IPS-11a (cell line): ENCODE data around the gene ST8SIA6.
"Not testable (repeated sequence)": the region's sequence is repeated elsewhere in the genome, so short reads cannot be mapped to it uniquely, and the experiment has no call there.

Source experiments
- H3K4me3 ChIP-seq: one replicate; pipeline ENCODE4 v1.5.1; 2013; ENCODE audit warnings: low read depth, low read length, control low read depth

ST8SIA6 gene

GRCh38 chr10:17427666-17428350 is 26.6 kb downstream of the ST8SIA6 start:
- no peak overlapping the region for H3K4me3 ChIP-seq

GRCh38 chr10:17427201-17427600 is 27.2 kb downstream of the ST8SIA6 start:
- H3K4me3 ChIP-seq = no peak overlapping the region

- H3K4me3 ChIP-seq = no peak overlapping the region
These were observed 28.1 kb downstream of the ST8SIA6 start for GRCh38 chr10:17426263-17426750.

DNA sequence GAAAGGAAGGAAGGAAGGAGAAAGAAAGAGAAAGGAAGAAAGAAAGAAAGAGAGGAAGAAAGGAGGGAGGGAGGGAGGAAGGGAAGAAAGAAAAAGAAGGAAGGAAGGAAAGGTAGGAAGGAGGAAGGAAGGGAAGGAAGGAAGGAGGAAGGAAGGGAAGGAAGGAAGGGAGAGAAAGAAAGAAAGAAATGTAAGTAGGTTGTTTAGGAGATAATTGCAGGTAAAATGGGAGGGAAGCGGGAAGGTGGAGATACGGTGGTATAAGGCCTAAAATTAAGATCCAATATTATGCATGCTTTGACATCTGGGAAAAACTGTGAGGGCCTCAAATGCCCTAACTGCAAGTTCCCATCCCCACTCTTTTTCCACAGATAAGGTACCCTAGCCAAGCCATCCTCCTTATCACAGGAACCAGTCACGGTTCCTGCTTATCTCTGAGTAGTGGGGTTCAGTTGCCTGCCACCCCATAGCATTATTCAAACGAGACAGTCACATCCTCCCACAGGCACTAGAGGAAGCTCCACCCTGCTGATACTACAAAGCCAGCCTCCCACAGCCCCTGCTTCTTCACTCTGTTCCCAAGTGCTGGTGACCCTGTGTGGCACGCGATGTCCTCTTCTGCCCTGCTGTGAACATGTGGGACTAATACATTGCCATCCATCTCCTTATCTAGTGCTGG is 28.7 kb downstream of the ST8SIA6 start:
- H3K4me3 ChIP-seq = no peak overlapping the region

DNA sequence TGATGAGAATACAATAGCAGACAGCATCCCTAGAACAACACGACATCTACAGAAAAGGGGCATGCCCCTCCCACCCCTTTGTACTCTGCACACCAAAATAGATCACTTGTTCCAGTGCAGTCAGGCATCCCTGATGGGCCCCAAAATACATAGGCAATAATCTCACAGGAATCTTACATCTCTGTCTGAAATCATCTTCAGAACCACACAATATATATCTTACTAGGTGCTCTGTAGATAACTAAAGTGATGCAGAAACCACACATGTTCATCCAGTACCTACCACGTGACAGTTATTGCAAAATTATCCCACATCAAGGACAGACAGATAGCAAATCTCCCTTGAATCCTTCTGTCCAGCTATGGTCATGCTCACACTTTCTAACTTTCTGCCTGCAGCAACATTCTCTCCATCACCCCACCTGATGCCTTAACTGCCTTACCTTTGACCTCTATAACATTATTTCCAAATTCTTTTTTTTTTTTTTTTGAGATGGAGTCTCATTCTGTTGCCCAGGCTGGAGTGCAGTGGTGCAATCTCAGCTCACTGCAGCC is 30.7 kb downstream of the ST8SIA6 start:
- H3K4me3 ChIP-seq = no peak overlapping the region

DNA sequence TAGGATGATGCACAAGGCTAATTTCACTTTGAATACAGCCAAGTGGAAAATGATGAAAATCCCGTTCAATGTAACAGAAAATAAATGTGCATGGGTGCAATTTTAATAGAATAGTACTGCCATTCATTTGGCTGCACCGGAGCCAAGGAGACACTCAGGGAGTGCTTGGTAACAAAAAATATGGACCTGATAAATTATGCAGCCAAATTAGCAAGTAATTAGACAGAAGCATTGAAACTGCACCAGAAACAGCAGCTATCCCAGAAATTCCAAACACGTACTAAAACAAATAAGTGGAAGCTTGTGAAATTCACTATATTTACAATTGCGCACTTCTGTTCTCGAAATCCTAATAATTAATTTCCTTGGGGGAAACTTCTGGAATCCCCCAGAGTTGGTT is 31.5 kb downstream of the ST8SIA6 start:
- no peak overlapping the region for H3K4me3 ChIP-seq

DNA sequence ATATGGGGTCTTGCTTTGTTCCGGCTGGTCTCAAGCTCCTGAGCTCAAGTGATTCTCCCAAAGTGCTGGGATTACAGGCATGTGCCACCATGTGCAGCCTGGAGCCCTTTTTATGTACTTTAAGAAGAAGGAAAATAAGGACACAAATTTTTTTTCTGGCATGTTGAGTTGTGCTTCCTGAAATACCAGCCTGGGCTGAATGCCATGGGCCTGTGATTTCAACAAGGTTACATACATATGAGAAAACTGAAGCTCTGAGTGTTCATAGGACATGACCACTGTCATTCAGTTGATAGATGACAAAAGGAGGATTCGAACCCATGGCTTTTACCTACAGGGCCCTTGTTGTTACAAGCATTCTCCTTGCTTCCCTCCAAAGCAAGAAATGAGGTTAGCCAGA is 36.1 kb downstream of the ST8SIA6 start:
- no peak overlapping the region for H3K4me3 ChIP-seq

DNA sequence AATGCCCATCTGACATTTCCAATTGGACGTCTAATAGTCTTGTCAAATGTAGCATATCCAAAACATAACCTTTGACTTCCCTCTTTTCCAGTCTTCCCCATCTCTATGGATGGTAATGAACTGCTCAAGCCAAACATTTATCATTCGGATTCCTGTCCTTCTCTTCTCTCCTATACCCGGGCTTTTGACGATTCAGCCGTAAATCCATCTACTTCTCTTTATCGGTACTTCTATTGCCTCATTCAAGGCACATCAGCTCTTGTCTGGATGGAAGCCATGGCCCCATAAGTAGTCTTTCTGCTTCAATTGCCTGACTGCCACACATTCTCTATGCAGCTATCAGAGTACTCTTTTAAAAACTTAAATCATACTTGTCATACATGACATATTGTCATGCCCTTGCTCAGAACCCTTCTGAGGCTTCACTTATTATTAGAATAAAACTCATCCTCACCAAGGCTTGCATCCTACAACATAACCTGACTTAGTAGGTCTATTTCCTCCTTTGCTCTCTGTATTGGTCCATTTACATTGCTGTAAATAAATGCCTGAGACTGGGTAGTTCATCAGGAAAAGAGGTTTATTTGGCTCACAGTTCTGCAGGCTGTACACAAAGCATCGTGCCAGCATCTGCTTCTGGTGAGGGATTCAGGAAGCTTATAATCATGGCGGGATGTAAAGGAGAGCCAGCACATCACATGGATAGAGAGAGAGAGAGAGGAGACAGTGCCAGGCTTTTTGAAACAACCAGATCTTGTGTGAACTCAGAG is 37.8 kb downstream of the ST8SIA6 start:
- no peak overlapping the region for H3K4me3 ChIP-seq

DNA sequence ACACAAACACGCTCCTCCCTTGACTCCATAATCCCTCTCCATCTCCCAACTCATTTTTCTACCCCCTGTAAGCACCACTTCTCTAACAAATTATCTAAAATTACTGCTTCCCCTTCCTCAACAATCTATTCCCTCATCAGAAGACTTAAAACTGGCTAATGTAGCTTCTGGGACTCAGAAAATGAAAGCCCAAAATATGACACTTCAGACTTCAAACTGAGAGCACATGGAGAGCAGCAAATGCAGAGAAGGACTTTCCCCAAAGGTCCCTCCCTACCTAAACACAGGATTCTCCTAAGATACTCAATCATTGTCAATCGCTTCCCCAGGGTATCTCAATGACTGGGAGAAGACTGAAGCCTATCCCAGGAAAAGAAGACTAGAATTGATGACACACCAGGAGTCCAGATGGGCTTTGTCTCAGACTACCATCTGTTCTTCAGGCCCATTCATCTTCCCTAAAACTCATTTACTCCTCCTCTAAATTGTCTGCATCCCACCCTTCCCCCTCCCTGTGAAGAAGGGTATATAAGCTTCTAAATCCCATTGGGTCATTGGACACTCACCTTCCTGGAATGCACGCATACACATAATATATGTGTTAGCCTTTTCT is 39.2 kb downstream of the ST8SIA6 start:
- no peak overlapping the region for H3K4me3 ChIP-seq

DNA sequence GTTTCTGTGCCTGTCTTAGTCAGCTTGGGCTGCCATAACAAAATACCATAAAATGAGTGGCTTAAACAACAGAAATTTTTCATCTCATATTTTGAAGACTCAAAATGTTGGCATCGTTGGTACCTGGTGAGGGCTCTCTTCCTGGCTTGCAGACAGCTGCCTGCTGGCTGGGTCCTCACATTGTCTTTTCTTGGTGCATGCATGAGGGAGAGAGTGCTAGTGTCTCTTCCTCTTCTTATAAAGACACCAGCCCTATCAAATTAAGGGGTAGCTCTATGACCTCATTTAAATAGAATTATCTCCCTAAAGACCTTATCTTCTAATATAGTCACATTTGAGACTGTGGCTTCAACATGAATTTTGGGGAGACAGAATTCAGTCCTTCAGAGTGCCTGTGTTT is 39.9 kb downstream of the ST8SIA6 start:
- H3K4me3 ChIP-seq = no peak overlapping the region

- no peak overlapping the region for H3K4me3 ChIP-seq
These were observed 40.5 kb downstream of the ST8SIA6 start for GRCh38 chr10:17413876-17414275.

DNA sequence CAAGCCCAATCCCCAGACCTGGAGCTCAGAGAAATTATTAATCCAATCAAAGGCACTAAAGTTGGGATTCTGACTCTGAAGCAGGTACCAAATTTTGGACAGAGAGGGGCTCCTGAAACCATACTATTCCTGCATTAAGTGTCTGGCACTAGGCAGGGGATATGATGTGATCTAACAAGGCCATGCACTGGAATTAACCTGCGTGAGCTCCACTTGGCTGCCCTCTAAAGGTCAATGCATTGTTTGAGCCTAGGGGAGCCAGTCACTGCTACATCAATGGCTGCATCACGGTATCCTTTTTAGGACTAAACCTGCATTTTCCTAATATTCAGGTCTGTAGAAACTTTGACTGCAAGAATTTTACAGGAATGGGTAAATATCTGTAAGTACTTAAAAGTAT is 42.1 kb downstream of the ST8SIA6 start:
- H3K4me3 ChIP-seq = no peak overlapping the region

DNA sequence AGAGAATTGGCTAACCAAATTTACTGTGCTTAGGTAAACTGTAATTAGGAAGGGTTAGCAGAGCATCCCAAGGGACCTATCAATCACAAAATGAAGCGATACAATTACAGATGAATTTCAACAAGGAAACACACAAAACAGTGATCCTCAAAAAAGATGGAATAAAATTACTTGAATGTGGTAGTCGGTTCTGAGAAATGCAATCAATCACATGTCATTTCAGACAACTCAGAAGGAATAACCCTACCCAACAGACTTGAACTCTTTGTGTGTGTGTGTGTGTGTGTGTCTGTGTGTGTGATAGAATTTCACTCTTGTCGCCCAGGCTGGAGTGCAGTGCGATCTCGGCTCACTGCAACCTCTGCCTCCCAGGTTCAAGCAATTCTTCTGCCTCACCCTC is 43.5 kb downstream of the ST8SIA6 start:
- no peak overlapping the region for H3K4me3 ChIP-seq

- no peak overlapping the region for H3K4me3 ChIP-seq
These were observed 45.1 kb downstream of the ST8SIA6 start for GRCh38 chr10:17409170-17409733.

GRCh38 chr10:17407047-17407446 is 47.3 kb downstream of the ST8SIA6 start:
- no peak overlapping the region for H3K4me3 ChIP-seq

- H3K4me3 ChIP-seq = no peak overlapping the region
These were observed 48.2 kb downstream of the ST8SIA6 start for GRCh38 chr10:17406036-17406834.

- H3K4me3 ChIP-seq = no peak overlapping the region
These were observed 51.2 kb downstream of the ST8SIA6 start for GRCh38 chr10:17403161-17403560.

- H3K4me3 ChIP-seq = not testable (repeated sequence)
These were observed 52.4 kb downstream of the ST8SIA6 start for GRCh38 chr10:17402040-17402439.

GRCh38 chr10:17396004-17396403 is 58.4 kb downstream of the ST8SIA6 start:
- no peak overlapping the region for H3K4me3 ChIP-seq

GRCh38 chr10:17394854-17395253 is 59.5 kb downstream of the ST8SIA6 start:
- H3K4me3 ChIP-seq = no peak overlapping the region
